OCI-LY1 (cell line): ENCODE measurements around the gene STAC3.

Experiments
- H2AFZ ChIP-seq: fragments of 200-600 bp; sonication (generic), shearing (Covaris generic); 2 replicates; pipeline ENCODE4 v1.6.0; 2014; ENCODE audit warnings: antibody characterized with exemption, mild to moderate bottlenecking, low read length
- H3F3A ChIP-seq: fragments of 200-600 bp; sonication (generic), shearing (Covaris generic); 2 replicates; pipeline ENCODE4 v1.6.0; 2014; ENCODE audit warnings: mild to moderate bottlenecking, antibody characterized with exemption, low read length, moderate library complexity; ENCODE audit not compliant: insufficient read depth
- H3K27ac ChIP-seq: fragments of 200-600 bp; sonication (generic); 2 replicates; pipeline ENCODE4 v1.5.1; 2014; ENCODE audit warnings: low read length, mixed run types, mild to moderate bottlenecking, low read depth; ENCODE audit not compliant: poor library complexity, severe bottlenecking
- H3K27me3 ChIP-seq: fragments of 200-600 bp; sonication (generic); 2 replicates; pipeline ENCODE4 v1.6.0; 2014; ENCODE audit warnings: antibody characterized with exemption, mild to moderate bottlenecking, low read length, moderate library complexity; ENCODE audit not compliant: insufficient read depth
- H3K36me3 ChIP-seq: fragments of 200-600 bp; sonication (generic); 2 replicates; pipeline ENCODE4 v1.6.1; 2014; ENCODE audit warnings: mild to moderate bottlenecking, antibody characterized with exemption, low read length, moderate library complexity, mixed read lengths; ENCODE audit not compliant: insufficient read depth
- H3K4me1 ChIP-seq: fragments of 200-600 bp; sonication (generic); 2 replicates; pipeline ENCODE4 v1.5.1; 2014; ENCODE audit warnings: mild to moderate bottlenecking, low read length, moderate library complexity; ENCODE audit not compliant: insufficient read depth, severe bottlenecking
- H3K4me2 ChIP-seq: fragments of 200-600 bp; sonication (generic), shearing (Covaris generic); 2 replicates; pipeline ENCODE4 v1.6.1; 2014; ENCODE audit warnings: low read length
- H3K4me3 ChIP-seq: fragments of 200-600 bp; sonication (generic); 2 replicates; pipeline ENCODE4 v1.5.1; 2014; ENCODE audit warnings: low read length, low read depth, mild to moderate bottlenecking, mixed read lengths; ENCODE audit not compliant: poor library complexity, severe bottlenecking
- H3K79me2 ChIP-seq: fragments of 200-600 bp; shearing (Covaris generic); 2 replicates; pipeline ENCODE4 v1.6.1; 2016; ENCODE audit warnings: mixed run types, low read length, mixed read lengths; ENCODE audit not compliant: insufficient read depth
- H3K9ac ChIP-seq: fragments of 200-600 bp; sonication (generic), shearing (Covaris generic); 2 replicates; pipeline ENCODE4 v1.6.1; 2014; ENCODE audit warnings: mild to moderate bottlenecking, low read length, mixed read lengths
- H3K9me2 ChIP-seq: fragments of 200-600 bp; sonication (generic), shearing (Covaris generic); 2 replicates; pipeline ENCODE4 v1.6.1; 2014; ENCODE audit warnings: low read depth, mild to moderate bottlenecking, low read length, mixed read lengths
- H3K9me3 ChIP-seq: fragments of 200-600 bp; shearing (Covaris generic); 2 replicates; pipeline ENCODE4 v1.6.1; 2014; ENCODE audit warnings: low read length, mixed read lengths
- H4K20me1 ChIP-seq: fragments of 200-600 bp; sonication (generic), shearing (Covaris generic); 2 replicates; pipeline ENCODE4 v1.6.0; 2016; ENCODE audit warnings: mild to moderate bottlenecking, low read length; ENCODE audit not compliant: insufficient read depth
- CTCF ChIP-seq: fragments of 200-600 bp; sonication (generic), shearing (Covaris generic); IDR thresholded peaks from 2 replicates; pipeline ENCODE4 v1.5.1; 2017; ENCODE audit warnings: mild to moderate bottlenecking, antibody characterized with exemption, low read length, moderate library complexity, mixed read lengths
- EZH2 ChIP-seq: fragments of 200-600 bp; sonication (generic), shearing (Covaris generic); IDR thresholded peaks from 2 replicates; pipeline ENCODE4 v1.8.0; 2017; ENCODE audit warnings: borderline replicate concordance, mixed run types, mild to moderate bottlenecking, antibody characterized with exemption, low read length, moderate library complexity, mixed read lengths

The STAC3 gene

DNA sequence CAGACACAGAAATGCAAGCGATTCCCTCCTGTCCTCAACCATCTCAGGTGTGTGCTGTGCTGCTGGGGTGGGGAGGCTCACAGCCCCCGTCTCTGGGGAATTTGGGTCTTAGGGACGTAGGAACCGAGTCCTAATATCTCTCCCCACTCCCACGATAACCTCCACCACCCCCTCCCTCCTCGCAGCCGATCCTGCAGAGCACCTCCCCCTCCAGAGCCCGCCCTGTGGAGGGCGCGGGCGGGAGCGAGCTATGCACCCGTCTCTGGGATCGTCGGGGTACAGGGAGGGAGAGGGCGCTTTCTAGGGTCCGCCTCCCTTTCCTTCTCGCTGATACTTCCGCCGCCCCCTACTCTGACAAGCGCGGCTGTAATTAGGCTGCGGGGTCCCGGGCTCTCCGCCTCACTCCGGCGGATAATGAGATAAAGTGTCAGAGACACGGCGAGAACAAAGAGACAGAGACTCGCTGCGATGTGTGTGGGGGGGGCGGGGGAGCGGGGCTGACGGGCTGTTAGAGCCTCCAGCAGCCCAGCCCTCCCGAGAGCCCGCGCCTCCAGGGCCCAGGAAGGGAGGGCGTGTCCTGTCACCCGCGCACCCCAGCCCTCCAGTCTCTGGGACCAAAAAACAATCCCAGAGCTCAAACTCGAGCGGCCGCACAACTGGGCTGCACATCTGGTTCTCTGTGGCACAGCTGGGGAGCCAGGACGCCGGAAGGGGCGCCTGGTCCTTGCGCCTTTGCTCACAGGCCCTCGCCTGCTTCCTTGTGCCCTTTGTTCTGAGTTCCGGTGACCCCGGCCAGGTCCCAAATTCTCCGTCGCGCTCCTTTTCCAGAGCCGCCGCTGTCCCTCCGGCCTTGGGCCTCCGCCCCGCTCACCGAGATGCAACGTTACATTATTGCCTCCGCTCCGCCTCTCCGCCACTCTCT lies 12.8 kb downstream of the STAC3 start:
- Histone ChIP-seq H3K9ac (peak overlapping the region; percentile 66; the same call in 1 of the 2 replicates), H2AFZ (no peak overlapping the region), H3K9me3 (no peaks in the 10 kb centered on the region), H3K79me2 (no peaks in the 10 kb centered on the region), H3K36me3 (peaks cover 25% of the 10 kb centered on the region), H3K9me2 (no peaks in the 10 kb centered on the region), H3F3A (peaks cover 8% of the 10 kb centered on the region; the same call in 1 of the 2 replicates), H3K27me3 (no peaks in the 10 kb centered on the region), H4K20me1 (no peaks in the 10 kb centered on the region), H3K4me1 (peaks cover 93% of the 10 kb centered on the region), H3K27ac (peak overlapping the region; percentile 52), H3K4me2 (peak overlapping the region; percentile 78), H3K4me3 (peak overlapping the region; percentile 61)
- TF ChIP-seq CTCF (no peak), EZH2 (no peak)

- H3K4me2 ChIP-seq, result peak overlapping the region; percentile 78; the same call in 1 of the 2 replicates
- TF ChIP-seq EZH2, result no peak
- TF ChIP-seq CTCF, result no peak
- no peaks in the 10 kb centered on the region for H4K20me1 ChIP-seq
- peak overlapping the region; percentile 52 for H3K27ac ChIP-seq
- H3K4me1 ChIP-seq, result peaks cover 94% of the 10 kb centered on the region
- H3K27me3 ChIP-seq, result no peaks in the 10 kb centered on the region
- H3K79me2 ChIP-seq, result no peaks in the 10 kb centered on the region
- peaks cover 31% of the 10 kb centered on the region for H3K36me3 ChIP-seq
- H3K9me3 ChIP-seq, result no peaks in the 10 kb centered on the region
- H3K9ac ChIP-seq, result peak overlapping the region; percentile 66; the same call in 1 of the 2 replicates
- no peaks in the 10 kb centered on the region for H3K9me2 ChIP-seq
- H2AFZ ChIP-seq, result no peak overlapping the region
- peak overlapping the region; percentile 61 for H3K4me3 ChIP-seq
- peaks cover 8% of the 10 kb centered on the region; the same call in 1 of the 2 replicates for H3F3A ChIP-seq
These were observed 13.4 kb downstream of the STAC3 start for GRCh38 chr12:57237596-57237931.

- no peak overlapping the region; the same call in 1 of the 2 replicates for H3K9ac ChIP-seq
- TF ChIP-seq CTCF, result no peak
- no peak for TF ChIP-seq EZH2
- H2AFZ ChIP-seq, result no peak overlapping the region
- H4K20me1 ChIP-seq, result no peaks in the 10 kb centered on the region
- peak overlapping the region; percentile 14; the same call in 1 of the 2 replicates for H3K4me2 ChIP-seq
- H3K27me3 ChIP-seq, result no peaks in the 10 kb centered on the region
- H3K36me3 ChIP-seq, result peaks cover 36% of the 10 kb centered on the region
- peak overlapping the region; percentile 52 for H3K27ac ChIP-seq
- peaks cover 94% of the 10 kb centered on the region for H3K4me1 ChIP-seq
- no peaks in the 10 kb centered on the region for H3K9me2 ChIP-seq
- peak overlapping the region; percentile 50 for H3K4me3 ChIP-seq
- no peaks in the 10 kb centered on the region for H3K9me3 ChIP-seq
- H3F3A ChIP-seq, result peaks cover 8% of the 10 kb centered on the region; the same call in 1 of the 2 replicates
- no peaks in the 10 kb centered on the region for H3K79me2 ChIP-seq
These were observed 13.9 kb downstream of the STAC3 start for GRCh38 chr12:57236925-57237595.
